Astrocyte (in vitro differentiated cells and primary cell): ENCODE data around the gene GTPBP3.

Experiments
- CTCF ChIP-seq: IDR thresholded peaks from 2 replicates; pipeline ENCODE4 v1.5.1; 2011; ENCODE audit warnings: low read depth, mild to moderate bottlenecking, inconsistent platforms, low read length, moderate library complexity; ENCODE audit not compliant: insufficient read depth
- EZH2 ChIP-seq: IDR thresholded peaks from 2 replicates; pipeline ENCODE4 v1.6.1; 2012; ENCODE audit warnings: mild to moderate bottlenecking, low read length, inconsistent platforms; ENCODE audit not compliant: insufficient read depth

- TF ChIP-seq CTCF (no peak), EZH2 (no peak)
Measured at GRCh38 chr19:17296976-17297375, 40.4 kb upstream of the GTPBP3 start.
